Hepatocyte (in vitro differentiated cells): Measurements from ENCODE around the gene SLC22A6. TPM values are rescaled to one million over a fixed set of nuclear protein-coding genes. Genes with fewer than 3 reads are reported as not detected.

Experiments
- DNase-seq: peaks from one replicate; pipeline ENCODE4 v3.0.0-alpha.2; 2016; ENCODE audit warnings: low spot score
- H2AFZ ChIP-seq: fragments of 200-600 bp; sonication (generic); 2 replicates; pipeline ENCODE4 v1.6.0; 2016; ENCODE audit warnings: antibody characterized with exemption, mild to moderate bottlenecking
- H3K27ac ChIP-seq: fragments of 200-600 bp; sonication (generic); 2 replicates; pipeline ENCODE4 v1.5.1; 2016; ENCODE audit warnings: mild to moderate bottlenecking
- H3K27me3 ChIP-seq: fragments of 200-600 bp; sonication (generic); 2 replicates; pipeline ENCODE4 v1.6.1; 2016
- H3K36me3 ChIP-seq: fragments of 200-600 bp; sonication (generic); replicated peaks from 2 replicates; pipeline ENCODE4 v1.5.1; 2016; ENCODE audit warnings: low read depth; ENCODE audit not compliant: insufficient read depth
- H3K4me1 ChIP-seq: fragments of 200-600 bp; sonication (generic); 2 replicates; pipeline ENCODE4 v1.5.1; 2016; ENCODE audit warnings: mild to moderate bottlenecking, moderate library complexity; ENCODE audit not compliant: insufficient read depth
- H3K4me2 ChIP-seq: fragments of 200-600 bp; sonication (generic); 2 replicates; pipeline ENCODE4 v1.6.0; 2016
- H3K4me3 ChIP-seq: fragments of 200-600 bp; sonication (generic); 2 replicates; pipeline ENCODE4 v1.5.1; 2016; ENCODE audit warnings: mild to moderate bottlenecking
- H3K79me2 ChIP-seq: fragments of 200-600 bp; sonication (generic); 2 replicates; pipeline ENCODE4 v1.6.0; 2017; ENCODE audit warnings: mild to moderate bottlenecking
- H3K9me2 ChIP-seq: fragments of 200-600 bp; sonication (generic); replicated peaks from 2 replicates; pipeline ENCODE4 v1.6.0; 2017; ENCODE audit warnings: mild to moderate bottlenecking; ENCODE audit not compliant: insufficient read depth
- H3K9me3 ChIP-seq: fragments of 200-600 bp; sonication (generic); 2 replicates; pipeline ENCODE4 v1.5.1; 2016; ENCODE audit warnings: low read depth, mild to moderate bottlenecking
- H4K20me1 ChIP-seq: fragments of 200-600 bp; sonication (generic); 2 replicates; pipeline ENCODE4 v1.6.0; 2016; ENCODE audit warnings: mild to moderate bottlenecking; ENCODE audit not compliant: insufficient read depth, poor library complexity, severe bottlenecking
- CTCF ChIP-seq: fragments of 200-600 bp; sonication (generic); IDR thresholded peaks from 2 replicates; pipeline ENCODE4 v1.5.1; 2016; ENCODE audit warnings: antibody characterized with exemption, mild to moderate bottlenecking; ENCODE audit not compliant: poor library complexity
- EZH2 ChIP-seq: fragments of 200-600 bp; sonication (generic); IDR thresholded peaks from 2 replicates; pipeline ENCODE4 v1.6.1; 2016; ENCODE audit warnings: antibody characterized with exemption, mild to moderate bottlenecking, borderline replicate concordance
- EZH2phosphoT487 ChIP-seq: fragments of 200-600 bp; sonication (generic); IDR thresholded peaks from one replicate; pipeline ENCODE4 v1.6.1; 2018; ENCODE audit warnings: antibody characterized with exemption, mild to moderate bottlenecking, low read depth, moderate library complexity; ENCODE audit not compliant: unreplicated experiment, severe bottlenecking
- WGBS: methylation state at CpG from one replicate; pipeline ENCODE4 v1.1.6; 2016; ENCODE audit warnings: low lambda C conversion rate; ENCODE audit errors: missing lambda C conversion rate; 5-methylcytosine and 5-hydroxymethylcytosine counted together
- polyA plus RNA-seq: library from polyadenylated mRNA; unstranded; fragments of >200 nt; fragmentation: Nextera tagmentation; extraction: Ambion mirVana; gene quantifications from 2 replicates; pipeline ENCODE4 v1.2.1, GENCODE V29; 2016
- total RNA-seq: library from RNA; depleted of rRNA; stranded (reverse); fragments of >200 nt; gene quantifications from 2 replicates; pipeline ENCODE4 v1.2.3, GENCODE V29; 2014

Gene SLC22A6
- total and polyA plus RNA-seq, 2 experiments from 2014 or later, result not detected

DNA sequence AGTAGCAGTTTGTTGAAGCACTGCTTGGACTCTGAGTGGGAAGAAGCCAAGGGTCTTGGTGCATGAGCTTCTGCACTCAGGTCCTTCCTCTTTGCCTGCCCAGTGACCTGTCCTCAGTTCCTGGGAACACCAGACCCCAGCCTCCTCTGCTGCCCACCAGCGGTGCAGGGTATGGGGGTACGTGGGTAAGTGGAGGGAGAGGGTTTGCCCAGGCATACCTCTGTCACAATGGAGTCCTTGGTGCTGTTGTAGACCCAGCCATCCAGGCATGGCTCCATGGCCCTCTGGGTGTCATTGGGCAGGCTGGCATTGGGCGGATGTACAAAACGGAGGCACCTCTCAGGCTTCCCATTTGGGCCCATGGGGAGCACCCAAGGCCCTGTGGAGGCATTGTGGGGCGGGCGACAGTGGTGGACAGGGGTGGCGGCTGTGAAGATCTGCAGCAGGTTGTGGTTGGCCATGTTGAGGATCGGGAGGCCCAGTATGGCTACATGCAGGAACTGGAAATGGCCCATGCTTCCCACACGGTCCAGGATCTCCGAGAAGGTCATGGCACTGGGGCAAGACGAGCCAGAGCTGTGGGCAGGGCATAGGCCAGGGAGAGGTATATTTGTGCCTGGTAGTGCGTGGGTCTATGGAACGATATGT, 29.8 kb upstream of the SLC22A6 start:
- DNase-seq, result no peak
- TF ChIP-seq EZH2 (no peak), EZH2phosphoT487 (no peak)
- Histone ChIP-seq H3K27ac (no peak overlapping the region), H3K4me1 (peaks cover 8% of the 10 kb centered on the region), H3K36me3 (no peaks in the 10 kb centered on the region), H3K9me2 (no peaks in the 10 kb centered on the region), H3K27me3 (no peaks in the 10 kb centered on the region), H3K4me2 (no peak overlapping the region), H4K20me1 (no peaks in the 10 kb centered on the region), H3K9me3 (no peaks in the 10 kb centered on the region), H3K79me2 (no peaks in the 10 kb centered on the region), H3K4me3 (no peak overlapping the region), H2AFZ (no peak overlapping the region)
- WGBS, result 93% methylated on average over 13 of the region's 13 CpGs

DNA sequence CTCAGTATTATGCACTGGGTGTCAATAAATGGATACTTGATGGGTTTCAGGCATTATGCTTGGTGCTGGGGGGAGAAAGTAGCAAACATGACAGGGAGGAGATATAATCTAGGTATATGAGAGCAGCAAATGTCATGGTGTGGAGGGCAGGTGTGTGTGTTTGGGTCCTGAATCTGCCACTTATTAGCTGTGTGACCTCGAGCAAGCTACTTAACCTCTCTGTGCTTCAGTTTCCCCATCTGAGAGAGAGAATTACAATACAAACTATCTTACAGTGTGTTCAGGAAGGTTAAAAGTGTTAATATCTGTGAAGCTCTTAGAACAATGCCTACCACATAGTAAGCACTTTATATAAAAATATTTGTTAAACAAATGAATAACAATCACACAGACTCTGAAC, 28.1 kb upstream of the SLC22A6 start:
- Histone ChIP-seq H3K27ac (peak overlapping the region; percentile 51), H3K9me3 (no peaks in the 10 kb centered on the region), H3K27me3 (no peaks in the 10 kb centered on the region), H3K36me3 (no peaks in the 10 kb centered on the region), H3K4me3 (no peak overlapping the region), H3K79me2 (no peaks in the 10 kb centered on the region), H3K4me2 (peak overlapping the region; percentile 42), H3K4me1 (peaks cover 8% of the 10 kb centered on the region), H2AFZ (no peak overlapping the region), H3K9me2 (no peaks in the 10 kb centered on the region), H4K20me1 (no peaks in the 10 kb centered on the region)
- 100% methylated on average over 1 of the region's 1 CpG for WGBS
- no peak for TF ChIP-seq EZH2phosphoT487
- no peak for TF ChIP-seq CTCF
- TF ChIP-seq EZH2, result no peak
- no peak for DNase-seq

DNA sequence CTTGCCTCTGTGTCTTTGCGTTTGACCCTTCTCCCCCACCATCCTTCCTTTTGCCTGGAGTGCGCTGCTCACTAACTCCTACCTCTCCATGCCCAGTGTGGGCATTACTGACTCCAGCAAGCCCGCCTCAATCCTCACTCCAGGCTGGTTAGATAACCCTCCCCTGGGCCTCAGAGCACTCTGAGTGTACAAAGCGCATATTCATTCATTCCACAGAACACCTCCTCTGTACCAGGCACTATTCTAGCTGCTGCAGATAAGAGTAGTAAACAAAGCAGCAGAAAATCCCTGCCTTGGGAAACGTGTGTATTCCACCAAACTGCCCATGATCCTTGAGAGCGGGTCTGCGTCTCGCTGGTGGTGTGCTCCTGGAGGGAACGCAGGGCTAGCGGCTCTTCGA, 27.7 kb upstream of the SLC22A6 start:
- Histone ChIP-seq H3K4me1 (peaks cover 8% of the 10 kb centered on the region), H3K27me3 (no peaks in the 10 kb centered on the region), H4K20me1 (no peaks in the 10 kb centered on the region), H3K4me2 (peak overlapping the region; percentile 42), H3K36me3 (no peaks in the 10 kb centered on the region), H3K9me2 (no peaks in the 10 kb centered on the region), H3K79me2 (no peaks in the 10 kb centered on the region), H3K27ac (peak overlapping the region; percentile 51), H3K9me3 (no peaks in the 10 kb centered on the region), H2AFZ (no peak overlapping the region), H3K4me3 (no peak overlapping the region)
- TF ChIP-seq EZH2 (no peak), EZH2phosphoT487 (no peak), CTCF (no peak)
- DNase-seq, result peak; percentile 68
- WGBS, result 39% methylated on average over 11 of the region's 11 CpGs

- Histone ChIP-seq H3K9me3 (no peaks in the 10 kb centered on the region), H3K27ac (no peak overlapping the region), H3K4me1 (peaks cover 8% of the 10 kb centered on the region), H4K20me1 (no peaks in the 10 kb centered on the region), H3K4me2 (no peak overlapping the region), H3K4me3 (no peak overlapping the region), H2AFZ (no peak overlapping the region), H3K27me3 (no peaks in the 10 kb centered on the region), H3K79me2 (no peaks in the 10 kb centered on the region), H3K36me3 (no peaks in the 10 kb centered on the region), H3K9me2 (no peaks in the 10 kb centered on the region)
- WGBS, result 90% methylated on average over 5 of the region's 5 CpGs
- DNase-seq, result no peak
- no peak for TF ChIP-seq EZH2phosphoT487
- no peak for TF ChIP-seq CTCF
- no peak for TF ChIP-seq EZH2
Measured at GRCh38 chr11:63010934-63011439, 26.2 kb upstream of the SLC22A6 start.
